ENCODE data around the gene RNF208. TPM values are rescaled to one million over a fixed set of nuclear protein-coding genes. Genes with fewer than 3 reads are reported as not detected.

The RNF208 gene
- total and polyA plus RNA-seq, 9 of the 15 experiments (the other 6 are each of a cell fraction or from before 2014, with no cell fraction given) = 0.15 to 6.9 (median 0.50) TPM; not detected in 2

GRCh38 chr9:137241490-137242268, 19.6 kb upstream of the RNF208 start (continued):
- peak; percentile 91; the same call in 1 of the 2 replicates for TF ChIP-seq POLR2H (tag; IDR thresholded peaks at IDR 0.05; ENCODE audit: low read depth)
- TF ChIP-seq ARID2 (IDR thresholded peaks at IDR 0.05) = no peak
- peak; percentile 68; the same call in 1 of the 2 replicates for TF ChIP-seq AFF4 (CRISPR knock-in tag; IDR thresholded peaks at IDR 0.05)
- no peak for TF ChIP-seq DNMT1 (IDR thresholded peaks at IDR 0.05)
- no peak for TF ChIP-seq BRF2 (IDR thresholded peaks at IDR 0.05; ENCODE audit: borderline replicate concordance, insufficient read depth, insufficient read length)
- no peak for TF ChIP-seq TSHZ1 (CRISPR knock-in tag; IDR thresholded peaks at IDR 0.05)
- peak; percentile 71 for TF ChIP-seq U2AF1 (optimal IDR thresholded peaks at IDR 0.05; ENCODE audit: low read depth, low read length)
- TF ChIP-seq TARDBP (IDR thresholded peaks at IDR 0.05) = no peak
- TF ChIP-seq MBD1 (CRISPR knock-in tag; IDR thresholded peaks at IDR 0.05) = no peak
- no peak for TF ChIP-seq ZNF699 (CRISPR knock-in tag; IDR thresholded peaks at IDR 0.05; ENCODE audit: insufficient replicate concordance)
- no peak for TF ChIP-seq ATF2 (CRISPR knock-in tag; IDR thresholded peaks at IDR 0.05)
- peak in 1 of 2 experiments; percentile 41; a peak in 2 of 4 replicates for TF ChIP-seq HDAC1 (IDR thresholded peaks at IDR 0.05)
- TF ChIP-seq E2F1 (CRISPR knock-in tag; IDR thresholded peaks at IDR 0.05) = no peak

All from K562 (cell line).